ENCODE measurements around the gene SPAG9.

The SPAG9 gene

DNA sequence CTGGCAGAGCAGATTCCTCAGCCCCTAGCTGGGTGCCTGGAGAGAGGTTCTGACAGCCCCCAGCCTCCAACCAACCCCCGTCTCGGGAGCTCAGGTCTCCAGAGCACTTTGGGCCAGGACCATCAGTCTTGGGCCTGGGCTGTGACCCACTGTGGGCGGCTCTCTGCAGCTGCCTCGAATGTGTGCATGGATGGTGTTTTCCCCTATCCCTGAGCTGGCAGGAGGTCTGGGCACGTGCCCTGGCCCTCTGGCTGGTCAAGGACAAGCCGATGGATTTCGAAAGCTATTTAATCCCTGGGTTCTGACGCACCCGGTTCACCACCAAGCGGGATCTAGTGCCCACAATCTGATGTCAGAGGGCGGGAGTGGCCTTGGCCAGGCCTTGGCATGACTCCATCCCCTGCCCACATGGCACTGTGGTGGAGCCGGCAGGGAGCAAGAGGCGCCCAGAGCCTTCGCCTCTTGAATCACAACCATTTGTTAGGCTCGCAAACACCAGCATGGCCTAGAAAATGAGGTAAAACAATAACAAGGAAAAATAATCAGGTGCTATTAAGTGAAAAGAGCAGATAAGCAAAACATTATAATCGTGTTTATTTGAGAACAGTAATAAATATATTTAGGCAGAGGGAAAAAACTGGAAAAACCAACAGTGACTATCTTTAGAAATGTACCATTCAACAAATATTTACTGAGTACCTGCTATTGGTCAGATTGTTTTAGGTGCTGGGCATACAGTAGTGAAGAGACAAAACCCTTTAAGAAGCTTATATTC, 185.3 kb downstream of the SPAG9 start:
- Histone ChIP-seq H3K27ac (no peak overlapping the region), H3K9me3 (ENCODE audit: low read depth, low read length) (no peaks in the 10 kb centered on the region), H3K4me3 (no peak overlapping the region), H3K36me3 (ENCODE audit: insufficient read depth, low read length) (no peaks in the 10 kb centered on the region), H3K9ac (ENCODE audit: insufficient read length) (no peak overlapping the region)
- DNase-seq (ENCODE audit: low read depth, low spot score): no peak
- TF ChIP-seq EZH2 (IDR thresholded peaks at IDR 0.05) (no peak), POLR2AphosphoS5 (IDR thresholded peaks at IDR 0.05; ENCODE audit: borderline replicate concordance, low read depth, low read length) (no peak), FOXP2 (optimal IDR thresholded peaks at IDR 0.05; ENCODE audit: control extremely low read depth, extremely low read length, insufficient read depth) (no peak)

DNA sequence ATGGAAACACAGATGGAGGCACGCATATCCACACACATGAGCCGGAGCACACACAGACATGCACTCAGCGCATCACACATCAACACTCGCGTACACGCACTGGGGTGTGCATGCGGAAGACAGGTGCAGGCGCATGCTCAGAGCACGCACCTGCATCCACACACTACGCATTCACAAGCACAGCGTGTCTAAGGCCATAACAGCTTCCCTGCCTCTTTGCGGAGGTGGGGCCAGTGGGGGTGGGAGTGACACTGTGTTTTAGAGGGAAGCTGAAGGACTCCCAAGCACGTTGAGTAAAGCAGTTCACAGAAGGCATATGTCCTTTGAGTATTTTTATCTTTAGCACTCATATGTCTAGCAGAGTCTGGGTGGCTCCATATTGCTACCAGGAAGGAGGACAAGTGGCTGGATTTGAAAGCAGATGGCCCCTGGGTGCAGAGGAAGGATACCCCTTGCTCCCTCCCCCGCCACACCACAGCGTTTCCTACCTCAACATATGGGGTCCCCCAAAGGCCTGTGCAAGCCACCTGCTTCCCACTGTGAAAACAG, 185.9 kb downstream of the SPAG9 start:
- DNase-seq (ENCODE audit: low read depth, low spot score): no peak
- Histone ChIP-seq H3K27ac (no peak overlapping the region), H3K9ac (ENCODE audit: insufficient read length) (no peak overlapping the region)

DNA sequence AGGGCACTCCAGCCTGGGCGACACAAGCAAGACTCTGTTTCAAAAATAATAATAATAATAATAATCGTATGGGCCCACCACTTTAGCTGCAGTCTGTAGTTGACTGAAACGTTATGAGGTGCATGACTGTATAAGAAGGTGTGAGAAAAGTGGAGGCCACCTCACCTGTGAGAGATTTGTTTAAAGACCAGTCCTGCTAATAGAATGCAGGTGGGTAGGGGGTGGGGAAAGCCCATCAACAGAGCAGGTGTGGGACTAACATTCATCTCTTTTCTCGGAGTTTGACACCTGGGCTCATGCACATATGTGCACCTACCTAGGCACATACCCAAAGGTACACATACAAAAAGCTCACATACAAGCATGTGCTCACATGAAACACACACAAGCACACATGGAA, 186.5 kb downstream of the SPAG9 start:
- no peak for TF ChIP-seq POLR2AphosphoS5 (IDR thresholded peaks at IDR 0.05; ENCODE audit: borderline replicate concordance, low read depth, low read length)
- TF ChIP-seq FOXP2 (optimal IDR thresholded peaks at IDR 0.05; ENCODE audit: control extremely low read depth, extremely low read length, insufficient read depth): no peak
- Histone ChIP-seq H3K9ac (ENCODE audit: insufficient read length) (no peak overlapping the region), H3K9me3 (ENCODE audit: low read depth, low read length) (no peaks in the 10 kb centered on the region), H3K27ac (no peak overlapping the region), H3K4me3 (no peak overlapping the region), H3K36me3 (ENCODE audit: insufficient read depth, low read length) (no peaks in the 10 kb centered on the region)
- DNase-seq (ENCODE audit: low read depth, low spot score): no peak

More for the DNA sequence above, 185.9 kb downstream of the SPAG9 start:
- H3K4me3 ChIP-seq: no peak overlapping the region
- H3K36me3 ChIP-seq (ENCODE audit: insufficient read depth, low read length): no peaks in the 10 kb centered on the region
- TF ChIP-seq FOXP2 (optimal IDR thresholded peaks at IDR 0.05; ENCODE audit: control extremely low read depth, extremely low read length, insufficient read depth) (no peak), POLR2AphosphoS5 (IDR thresholded peaks at IDR 0.05; ENCODE audit: borderline replicate concordance, low read depth, low read length) (no peak), EZH2 (IDR thresholded peaks at IDR 0.05) (no peak)
- H3K9me3 ChIP-seq (ENCODE audit: low read depth, low read length): no peaks in the 10 kb centered on the region

DNA sequence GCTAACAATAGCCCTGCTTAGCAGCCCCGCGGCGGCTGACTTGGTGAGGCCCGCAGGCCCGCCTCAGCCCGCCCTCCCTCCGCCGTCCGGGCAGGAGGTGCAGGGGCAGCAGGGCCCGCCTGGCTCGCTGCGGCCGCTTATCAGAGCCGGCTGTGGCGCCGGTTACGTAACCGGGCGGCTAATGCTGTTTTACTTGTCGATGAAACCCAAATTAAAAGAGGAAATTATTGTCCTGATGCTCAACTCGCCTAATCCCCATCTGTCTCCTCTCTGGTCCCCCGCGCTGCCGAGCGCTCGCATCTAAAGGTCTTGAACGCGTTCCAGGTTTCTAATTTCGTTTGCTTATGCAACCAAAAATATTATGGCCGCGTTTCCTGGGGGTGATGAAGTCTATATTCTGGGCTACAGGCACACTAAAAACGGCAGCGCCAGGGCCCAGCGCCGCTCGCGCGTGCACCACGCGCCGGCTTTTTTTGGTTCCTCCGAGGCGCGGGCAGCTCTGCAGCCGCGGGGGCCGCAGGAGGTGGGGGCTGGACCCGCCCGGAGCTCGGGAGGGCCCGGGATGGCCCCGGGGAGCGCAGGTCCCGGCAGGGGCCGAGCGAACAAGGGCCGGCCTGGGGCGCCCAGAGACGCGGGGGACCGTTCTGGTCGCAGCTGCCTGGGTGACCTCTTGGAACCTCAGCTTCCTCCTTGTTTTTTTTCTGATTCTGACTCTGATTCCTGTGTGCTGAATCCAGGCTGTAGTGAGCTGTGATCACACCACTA, 189.3 kb downstream of the SPAG9 start:
- no peak for DNase-seq (ENCODE audit: low read depth, low spot score)
- TF ChIP-seq EZH2 (IDR thresholded peaks at IDR 0.05) (no peak), FOXP2 (optimal IDR thresholded peaks at IDR 0.05; ENCODE audit: control extremely low read depth, extremely low read length, insufficient read depth) (no peak), POLR2AphosphoS5 (IDR thresholded peaks at IDR 0.05; ENCODE audit: borderline replicate concordance, low read depth, low read length) (no peak)
- Histone ChIP-seq H3K27ac (no peak overlapping the region), H3K9me3 (ENCODE audit: low read depth, low read length) (no peaks in the 10 kb centered on the region), H3K36me3 (ENCODE audit: insufficient read depth, low read length) (no peaks in the 10 kb centered on the region), H3K9ac (ENCODE audit: insufficient read length) (no peak overlapping the region), H3K4me3 (no peak overlapping the region)

DNA sequence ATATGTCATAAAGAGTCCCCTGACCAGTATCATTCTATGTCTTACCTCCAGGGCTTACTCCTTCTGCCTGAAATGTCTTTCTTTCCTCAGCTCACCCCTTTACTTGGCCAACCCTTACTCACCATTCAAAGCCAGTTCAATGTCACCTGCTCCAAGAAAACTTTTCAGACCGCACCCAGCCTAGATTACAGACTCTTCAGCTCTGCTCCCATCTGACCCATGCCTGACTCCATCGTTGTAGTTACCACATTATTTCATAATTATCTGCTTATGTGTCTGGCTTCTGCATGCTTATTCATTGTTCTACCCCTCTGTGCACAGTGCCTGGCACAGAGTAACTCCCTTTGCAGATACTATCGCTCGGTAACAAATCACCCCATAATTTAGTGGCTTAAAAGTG, 192.0 kb downstream of the SPAG9 start:
- no peaks in the 10 kb centered on the region for H3K9me3 ChIP-seq (ENCODE audit: low read depth, low read length)
- no peak overlapping the region for H3K27ac ChIP-seq
- no peak overlapping the region for H3K9ac ChIP-seq (ENCODE audit: insufficient read length)
- no peak overlapping the region for H3K4me3 ChIP-seq
- no peak for DNase-seq (ENCODE audit: low read depth, low spot score)
- no peak for TF ChIP-seq POLR2AphosphoS5 (IDR thresholded peaks at IDR 0.05; ENCODE audit: borderline replicate concordance, low read depth, low read length)
- no peaks in the 10 kb centered on the region for H3K36me3 ChIP-seq (ENCODE audit: insufficient read depth, low read length)

DNA sequence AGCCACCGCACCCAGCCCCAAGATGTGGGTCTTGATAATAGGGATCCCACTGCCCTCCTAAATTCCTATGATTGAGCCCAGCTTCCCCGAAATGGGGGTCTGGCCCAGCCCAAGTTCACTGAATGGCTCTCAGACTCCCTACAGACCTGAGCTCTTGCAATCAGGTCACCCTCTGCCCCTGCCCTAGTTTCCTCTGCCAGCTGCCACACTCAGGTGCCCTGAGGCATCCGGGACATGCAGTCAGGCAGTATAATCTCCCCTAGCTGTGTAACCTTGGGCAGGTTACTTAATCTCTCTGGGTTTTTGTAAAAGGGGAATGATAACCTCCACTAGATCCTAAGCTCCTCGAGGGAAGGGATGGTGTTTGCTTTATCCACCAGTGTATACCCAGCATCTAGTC, 193.4 kb downstream of the SPAG9 start:
- DNase-seq (ENCODE audit: low read depth, low spot score): no peak
- H3K9me3 ChIP-seq (ENCODE audit: low read depth, low read length): no peaks in the 10 kb centered on the region
- no peaks in the 10 kb centered on the region for H3K36me3 ChIP-seq (ENCODE audit: insufficient read depth, low read length)
- H3K4me3 ChIP-seq: no peak overlapping the region
- H3K27ac ChIP-seq: no peak overlapping the region
- TF ChIP-seq POLR2AphosphoS5 (IDR thresholded peaks at IDR 0.05; ENCODE audit: borderline replicate concordance, low read depth, low read length) (no peak), FOXP2 (optimal IDR thresholded peaks at IDR 0.05; ENCODE audit: control extremely low read depth, extremely low read length, insufficient read depth) (no peak), EZH2 (IDR thresholded peaks at IDR 0.05) (no peak)
- no peak overlapping the region for H3K9ac ChIP-seq (ENCODE audit: insufficient read length)

DNA sequence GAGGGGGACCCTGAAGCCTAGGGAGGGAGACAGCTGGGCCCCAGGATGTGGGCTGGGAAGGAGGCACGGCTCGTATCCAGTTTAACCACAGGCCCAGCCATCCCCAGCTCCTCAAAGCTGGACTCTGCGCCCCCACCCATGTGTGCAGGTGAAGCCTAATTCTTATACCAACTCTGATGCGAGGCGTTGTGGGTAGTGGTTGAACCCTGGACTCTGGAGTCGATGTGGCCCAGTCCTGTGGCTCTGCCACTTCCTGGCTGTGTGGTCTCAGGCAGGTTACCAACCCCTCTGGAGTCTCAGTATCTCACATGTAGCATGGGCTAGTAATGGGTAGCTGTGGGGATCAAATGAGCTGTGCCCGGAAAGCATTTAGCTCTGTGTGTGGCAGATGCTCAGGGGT, 194.1 kb downstream of the SPAG9 start:
- TF ChIP-seq POLR2AphosphoS5 (IDR thresholded peaks at IDR 0.05; ENCODE audit: borderline replicate concordance, low read depth, low read length): no peak
- TF ChIP-seq FOXP2 (optimal IDR thresholded peaks at IDR 0.05; ENCODE audit: control extremely low read depth, extremely low read length, insufficient read depth): no peak
- TF ChIP-seq EZH2 (IDR thresholded peaks at IDR 0.05): no peak
- no peak for DNase-seq (ENCODE audit: low read depth, low spot score)
- no peak overlapping the region for H3K4me3 ChIP-seq
- no peak overlapping the region for H3K27ac ChIP-seq
- no peaks in the 10 kb centered on the region for H3K9me3 ChIP-seq (ENCODE audit: low read depth, low read length)
- H3K36me3 ChIP-seq (ENCODE audit: insufficient read depth, low read length): no peaks in the 10 kb centered on the region
- no peak overlapping the region for H3K9ac ChIP-seq (ENCODE audit: insufficient read length)

DNA sequence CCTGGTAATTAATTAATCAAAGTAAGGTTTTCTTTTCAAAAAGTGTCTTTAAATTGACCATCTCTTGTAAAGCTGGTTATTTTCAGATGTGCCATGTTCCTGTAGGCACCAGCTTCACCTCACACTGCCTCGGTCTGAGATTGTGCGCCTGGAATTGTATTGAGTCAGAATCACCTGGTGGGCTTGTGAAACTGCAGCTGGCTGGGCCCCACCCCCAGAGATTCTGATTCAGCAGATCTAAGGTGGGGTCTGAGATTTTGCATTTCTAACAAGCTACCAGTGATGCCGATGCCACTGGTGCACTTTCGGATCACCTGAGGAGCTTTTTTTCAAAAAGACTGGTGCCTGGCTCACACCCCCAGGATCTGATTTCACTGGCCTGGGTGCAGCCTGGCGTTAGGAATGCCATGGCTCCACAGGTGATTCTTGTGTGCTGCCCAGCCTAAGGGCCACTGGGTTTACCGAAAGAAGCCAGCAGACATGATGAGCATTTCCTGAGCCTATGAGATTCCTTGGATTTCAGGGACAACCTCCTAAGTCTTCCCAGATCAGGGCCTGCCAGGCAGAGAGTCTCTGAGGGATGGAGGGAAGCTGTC, 195.3 kb downstream of the SPAG9 start:
- TF ChIP-seq EZH2 (IDR thresholded peaks at IDR 0.05) (no peak), FOXP2 (optimal IDR thresholded peaks at IDR 0.05; ENCODE audit: control extremely low read depth, extremely low read length, insufficient read depth) (no peak), POLR2AphosphoS5 (IDR thresholded peaks at IDR 0.05; ENCODE audit: borderline replicate concordance, low read depth, low read length) (no peak)
- H3K9ac ChIP-seq (ENCODE audit: insufficient read length): no peak overlapping the region
- no peak overlapping the region for H3K4me3 ChIP-seq
- no peaks in the 10 kb centered on the region for H3K9me3 ChIP-seq (ENCODE audit: low read depth, low read length)
- no peaks in the 10 kb centered on the region for H3K36me3 ChIP-seq (ENCODE audit: insufficient read depth, low read length)
- DNase-seq (ENCODE audit: low read depth, low spot score): no peak
- no peak overlapping the region for H3K27ac ChIP-seq
